ENCODE results near the gene TRIM6.

DNA sequence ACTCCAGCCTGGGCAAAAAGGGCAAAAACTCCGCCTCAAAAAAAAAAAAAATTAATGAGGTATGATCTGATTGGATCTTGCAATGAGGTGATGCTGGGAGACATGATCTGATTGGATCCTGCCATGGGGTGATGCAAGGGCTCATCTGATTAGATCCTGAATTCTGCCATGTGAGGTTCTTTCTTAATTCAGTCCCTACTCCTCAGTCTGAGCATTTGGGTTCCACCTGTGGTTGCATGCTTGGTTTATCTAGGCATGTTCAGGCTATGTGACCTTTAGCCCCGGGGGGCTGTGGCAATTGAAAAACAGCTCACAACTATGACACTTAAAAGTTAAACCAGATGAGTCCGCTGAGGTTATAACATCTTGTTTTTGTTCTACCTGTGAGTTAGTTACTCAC, 4.8 kb upstream of the TRIM6 start:
- TF ChIP-seq TAF1 (IDR thresholded peaks at IDR 0.05; ENCODE audit: low read depth) (no peak), REST (IDR thresholded peaks at IDR 0.05; ENCODE audit: low read depth) (no peak), YY1 (IDR thresholded peaks at IDR 0.05; ENCODE audit: low read depth) (no peak), CREB1 (IDR thresholded peaks at IDR 0.05; ENCODE audit: low read depth) (no peak), CEBPB (IDR thresholded peaks at IDR 0.05) (no peak), TCF12 (IDR thresholded peaks at IDR 0.05; ENCODE audit: low read depth) (no peak), NFIC (IDR thresholded peaks at IDR 0.05) (no peak), RAD21 (IDR thresholded peaks at IDR 0.05; ENCODE audit: low read depth) (no peak), EP300 (IDR thresholded peaks at IDR 0.05; ENCODE audit: borderline replicate concordance) (no peak), EGR1 (IDR thresholded peaks at IDR 0.05) (no peak), USF1 (IDR thresholded peaks at IDR 0.05) (no peak)
- TF ChIP-seq, protein P1, sequence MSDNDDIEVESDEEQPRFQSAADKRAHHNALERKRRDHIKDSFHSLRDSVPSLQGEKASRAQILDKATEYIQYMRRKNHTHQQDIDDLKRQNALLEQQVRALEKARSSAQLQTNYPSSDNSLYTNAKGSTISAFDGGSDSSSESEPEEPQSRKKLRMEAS (IDR thresholded peaks at IDR 0.05): no peak

Measured in Ishikawa (cell line).